Loucy (cell line): ENCODE results near the gene CEBPA.

Experiments used
- H2AFZ ChIP-seq: fragments of 200-600 bp; sonication (generic); 2 replicates; pipeline ENCODE4 v1.6.0; 2016; ENCODE audit warnings: antibody characterized with exemption, mild to moderate bottlenecking, low read length, moderate library complexity
- H3F3A ChIP-seq: fragments of 200-600 bp; 2 replicates; pipeline ENCODE4 v1.6.0; 2016; ENCODE audit warnings: antibody characterized with exemption, low read depth, mild to moderate bottlenecking
- H3K27me3 ChIP-seq: fragments of 200-600 bp; sonication (generic); 2 replicates; pipeline ENCODE4 v1.6.1; 2014; ENCODE audit warnings: low read length, mild to moderate bottlenecking; ENCODE audit not compliant: insufficient read depth, poor library complexity, severe bottlenecking
- H3K36me3 ChIP-seq: fragments of 200-600 bp; sonication (generic); 2 replicates; pipeline ENCODE4 v1.6.1; 2016; ENCODE audit warnings: low read length; ENCODE audit not compliant: insufficient read depth
- H3K4me1 ChIP-seq: fragments of 200-600 bp; sonication (generic); 2 replicates; pipeline ENCODE4 v1.5.1; 2014; ENCODE audit warnings: low read length, mild to moderate bottlenecking; ENCODE audit not compliant: insufficient read depth, poor library complexity, severe bottlenecking
- H3K4me2 ChIP-seq: fragments of 200-600 bp; sonication (generic); 2 replicates; pipeline ENCODE4 v1.6.0; 2014; ENCODE audit warnings: antibody characterized with exemption, low read length, low read depth, mild to moderate bottlenecking; ENCODE audit not compliant: poor library complexity, severe bottlenecking
- H3K4me3 ChIP-seq: fragments of 200-600 bp; sonication (generic); 2 replicates; pipeline ENCODE4 v1.5.1; 2014; ENCODE audit warnings: low read length, mild to moderate bottlenecking, mixed read lengths; ENCODE audit not compliant: poor library complexity, severe bottlenecking
- H3K79me2 ChIP-seq: fragments of 200-600 bp; sonication (generic); 2 replicates; pipeline ENCODE4 v1.6.1; 2014; ENCODE audit warnings: low read length; ENCODE audit not compliant: insufficient read depth
- H3K9ac ChIP-seq: fragments of 200-600 bp; sonication (generic); 2 replicates; pipeline ENCODE4 v1.6.0; 2014; ENCODE audit warnings: mild to moderate bottlenecking, low read depth, low read length, moderate library complexity; ENCODE audit not compliant: poor library complexity, severe bottlenecking
- H3K9me2 ChIP-seq: fragments of 200-600 bp; sonication (generic); replicated peaks from 2 replicates; pipeline ENCODE4 v1.6.1; 2016; ENCODE audit warnings: low read depth, low read length, mixed read lengths
- H3K9me3 ChIP-seq: fragments of 200-600 bp; sonication (generic); 2 replicates; pipeline ENCODE4 v1.6.1; 2014; ENCODE audit warnings: mild to moderate bottlenecking, antibody characterized with exemption, low read length, low read depth; ENCODE audit not compliant: insufficient read depth
- H4K20me1 ChIP-seq: fragments of 200-600 bp; sonication (generic); 2 replicates; pipeline ENCODE4 v1.6.0; 2014; ENCODE audit warnings: antibody characterized with exemption, low read length, mild to moderate bottlenecking; ENCODE audit not compliant: insufficient read depth, poor library complexity, severe bottlenecking
- EZH2phosphoT487 ChIP-seq: fragments of 200-600 bp; IDR thresholded peaks from 2 replicates; pipeline ENCODE4 v1.6.1; 2018; ENCODE audit warnings: antibody characterized with exemption, mild to moderate bottlenecking, moderate library complexity, borderline replicate concordance
- TF ChIP-seq, protein P1 (sequence below): fragments of 200-600 bp; sonication (generic); conservative IDR thresholded peaks from 2 replicates; pipeline ENCODE4 v1.5.1; 2014; ENCODE audit warnings: mild to moderate bottlenecking, antibody characterized with exemption, low read length

CEBPA gene

DNA sequence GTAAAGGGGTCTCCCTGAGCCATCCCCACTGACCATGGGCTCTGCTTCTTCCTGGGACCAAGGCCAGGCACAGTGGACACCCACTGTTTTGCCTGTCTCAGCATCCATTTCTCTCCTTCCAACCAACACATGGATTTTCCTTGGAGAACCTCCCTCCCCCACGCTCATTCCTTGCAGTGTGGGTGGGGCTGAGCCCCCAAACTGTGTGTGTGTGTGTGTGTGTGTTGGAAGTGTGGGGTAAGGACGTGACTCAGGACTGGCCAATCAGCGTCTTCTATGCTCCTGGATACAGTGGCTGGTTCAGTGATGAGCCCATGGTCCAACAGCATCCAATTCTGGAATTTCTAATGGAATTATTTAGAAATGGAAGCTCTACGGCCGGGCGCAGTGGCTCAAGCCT is 18.7 kb downstream of the CEBPA start:
- no peaks in the 10 kb centered on the region for H3K36me3 ChIP-seq
- no peaks in the 10 kb centered on the region for H4K20me1 ChIP-seq
- no peak overlapping the region for H2AFZ ChIP-seq
- H3K4me3 ChIP-seq, result no peak overlapping the region
- H3K4me1 ChIP-seq, result peaks cover 31% of the 10 kb centered on the region
- no peaks in the 10 kb centered on the region for H3K27me3 ChIP-seq
- H3K9ac ChIP-seq, result no peak overlapping the region
- peaks cover 5% of the 10 kb centered on the region; the same call in 1 of the 2 replicates for H3K9me3 ChIP-seq
- H3K4me2 ChIP-seq, result no peak overlapping the region
- TF ChIP-seq EZH2phosphoT487, result no peak
- H3K79me2 ChIP-seq, result no peaks in the 10 kb centered on the region
- no peaks in the 10 kb centered on the region for H3F3A ChIP-seq
- no peaks in the 10 kb centered on the region for H3K9me2 ChIP-seq

DNA sequence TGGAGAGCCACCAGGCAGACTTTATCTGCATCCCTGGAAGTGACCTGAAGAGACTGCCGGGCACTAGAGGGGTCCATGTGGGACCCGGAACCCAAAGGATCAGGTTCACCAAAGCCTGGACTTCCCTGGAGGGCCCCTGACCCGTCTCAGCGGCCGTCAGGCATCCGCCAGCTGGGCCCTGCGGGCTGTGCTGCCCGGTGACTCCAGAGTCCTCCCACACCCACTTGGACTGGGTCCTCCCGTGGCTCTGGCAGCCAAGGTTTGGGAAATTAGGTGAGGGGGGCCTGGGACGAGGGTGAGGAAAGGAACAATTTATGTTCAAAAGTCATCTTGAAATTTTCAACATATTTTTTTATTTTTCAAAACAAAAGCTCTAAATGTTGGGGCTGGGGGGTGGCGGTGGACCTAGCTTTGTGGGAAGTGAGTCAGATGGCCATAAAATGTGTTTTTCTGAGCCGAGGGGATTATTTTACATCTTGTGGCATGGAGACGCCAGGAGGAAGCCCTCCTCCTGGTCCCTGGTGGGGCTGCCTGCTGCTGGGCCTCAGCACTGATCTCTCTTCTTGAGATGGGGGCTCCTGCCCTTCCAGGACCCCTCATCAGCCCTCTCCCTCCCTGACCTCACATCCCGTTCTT is 20.2 kb downstream of the CEBPA start:
- Histone ChIP-seq H3K36me3 (no peaks in the 10 kb centered on the region), H3K4me3 (no peak overlapping the region), H3K27me3 (no peaks in the 10 kb centered on the region), H2AFZ (no peak overlapping the region), H3K9me2 (no peaks in the 10 kb centered on the region), H4K20me1 (no peaks in the 10 kb centered on the region), H3K9me3 (no peaks in the 10 kb centered on the region), H3F3A (no peaks in the 10 kb centered on the region), H3K4me2 (no peak overlapping the region), H3K79me2 (no peaks in the 10 kb centered on the region), H3K4me1 (peaks cover 26% of the 10 kb centered on the region), H3K9ac (no peak overlapping the region)
- TF ChIP-seq, protein P1, sequence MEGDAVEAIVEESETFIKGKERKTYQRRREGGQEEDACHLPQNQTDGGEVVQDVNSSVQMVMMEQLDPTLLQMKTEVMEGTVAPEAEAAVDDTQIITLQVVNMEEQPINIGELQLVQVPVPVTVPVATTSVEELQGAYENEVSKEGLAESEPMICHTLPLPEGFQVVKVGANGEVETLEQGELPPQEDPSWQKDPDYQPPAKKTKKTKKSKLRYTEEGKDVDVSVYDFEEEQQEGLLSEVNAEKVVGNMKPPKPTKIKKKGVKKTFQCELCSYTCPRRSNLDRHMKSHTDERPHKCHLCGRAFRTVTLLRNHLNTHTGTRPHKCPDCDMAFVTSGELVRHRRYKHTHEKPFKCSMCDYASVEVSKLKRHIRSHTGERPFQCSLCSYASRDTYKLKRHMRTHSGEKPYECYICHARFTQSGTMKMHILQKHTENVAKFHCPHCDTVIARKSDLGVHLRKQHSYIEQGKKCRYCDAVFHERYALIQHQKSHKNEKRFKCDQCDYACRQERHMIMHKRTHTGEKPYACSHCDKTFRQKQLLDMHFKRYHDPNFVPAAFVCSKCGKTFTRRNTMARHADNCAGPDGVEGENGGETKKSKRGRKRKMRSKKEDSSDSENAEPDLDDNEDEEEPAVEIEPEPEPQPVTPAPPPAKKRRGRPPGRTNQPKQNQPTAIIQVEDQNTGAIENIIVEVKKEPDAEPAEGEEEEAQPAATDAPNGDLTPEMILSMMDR, result no peak
- no peak for TF ChIP-seq EZH2phosphoT487

DNA sequence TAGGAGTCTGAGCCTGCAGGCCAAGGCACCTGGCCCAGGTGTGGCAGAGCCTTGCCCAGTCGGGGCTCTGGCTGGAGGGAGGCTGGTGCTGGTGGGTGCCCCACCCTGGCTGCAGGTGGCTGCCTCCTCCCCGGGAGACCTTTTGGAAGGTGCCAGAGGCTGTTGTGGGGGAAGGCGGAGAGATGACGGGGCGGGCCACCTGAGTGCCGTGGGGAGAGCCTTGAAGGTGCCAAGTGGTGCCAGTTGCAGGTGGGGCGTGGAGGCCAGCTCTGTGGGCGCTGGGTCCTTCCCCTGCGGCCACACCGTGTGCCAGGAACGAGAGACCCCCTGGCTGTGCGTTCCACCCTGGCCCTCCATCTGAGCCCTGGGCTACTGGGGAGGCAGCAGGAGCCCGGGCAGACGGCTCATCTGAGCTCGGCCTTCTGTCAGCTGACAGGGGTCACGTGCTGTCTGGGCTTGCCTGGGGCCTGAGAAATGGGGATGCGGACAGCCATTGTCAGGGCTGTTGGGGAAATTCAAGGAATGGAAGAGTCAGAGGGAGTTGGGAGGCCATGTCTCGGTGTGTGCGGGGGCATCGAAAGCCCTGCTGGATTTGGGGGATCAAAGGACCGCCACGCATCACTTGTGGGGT is 20.9 kb downstream of the CEBPA start:
- no peaks in the 10 kb centered on the region for H3K9me2 ChIP-seq
- no peak overlapping the region for H3K4me3 ChIP-seq
- no peaks in the 10 kb centered on the region for H3K36me3 ChIP-seq
- peaks cover 20% of the 10 kb centered on the region for H3K4me1 ChIP-seq
- no peak for TF ChIP-seq EZH2phosphoT487
- TF ChIP-seq, protein P1, result no peak
- no peaks in the 10 kb centered on the region for H3K9me3 ChIP-seq
- no peak overlapping the region for H3K4me2 ChIP-seq
- no peaks in the 10 kb centered on the region for H4K20me1 ChIP-seq
- no peak overlapping the region for H3K9ac ChIP-seq
- no peaks in the 10 kb centered on the region for H3K27me3 ChIP-seq
- H3K79me2 ChIP-seq, result no peaks in the 10 kb centered on the region
- H3F3A ChIP-seq, result no peaks in the 10 kb centered on the region
- H2AFZ ChIP-seq, result no peak overlapping the region
